HL-60 (cell line): ENCODE measurements around the gene RAB13.
"Not testable (repeated sequence)": the region's sequence is repeated elsewhere in the genome, so short reads cannot be mapped to it uniquely, and the experiment has no call there.

Source experiments
- DNase-seq, 2 experiments: peaks; one replicate each; pipeline ENCODE4 v3.0.0-alpha.2; 2010 to 2020; ENCODE audit warnings: low read depth in 1 of 2, low spot score in 1 of 2
- H3K27ac ChIP-seq: fragments of 250-450 bp; sonication (Bioruptor Pico); replicated peaks from 2 replicates; pipeline ENCODE4 v1.5.1; 2020; ENCODE audit warnings: mild to moderate bottlenecking, moderate library complexity
- H3K27me3 ChIP-seq: fragments of 250-450 bp; sonication (Bioruptor Pico); 2 replicates; pipeline ENCODE4 v1.5.1; 2021; ENCODE audit warnings: mild to moderate bottlenecking, moderate library complexity; ENCODE audit not compliant: insufficient read depth, poor library complexity, severe bottlenecking
- H3K4me3 ChIP-seq: replicated peaks from 2 replicates; pipeline ENCODE4 v1.5.1; 2011; ENCODE audit warnings: mild to moderate bottlenecking, control low read depth, low read length; ENCODE audit not compliant: insufficient read depth
- CTCF ChIP-seq: IDR thresholded peaks from one replicate; pipeline ENCODE4 v1.5.1; 2011; ENCODE audit warnings: low read length, control low read depth, inconsistent platforms; ENCODE audit not compliant: insufficient read depth
- GABPA ChIP-seq: IDR thresholded peaks from 2 replicates; pipeline ENCODE4 v1.6.1; 2012; ENCODE audit warnings: low read depth
- POLR2AphosphoS5 ChIP-seq: IDR thresholded peaks from 2 replicates; pipeline ENCODE4 v1.6.1; 2012; ENCODE audit warnings: low read depth
- REST ChIP-seq: IDR thresholded peaks from 2 replicates; pipeline ENCODE4 v1.6.1; 2012; ENCODE audit warnings: low read depth; ENCODE audit not compliant: insufficient replicate concordance
- SPI1 ChIP-seq: IDR thresholded peaks from 2 replicates; pipeline ENCODE4 v1.6.1; 2012; ENCODE audit warnings: low read depth, mild to moderate bottlenecking, borderline replicate concordance

The RAB13 gene

GRCh38 chr1:154014154-154014907 lies 28.2 kb upstream of the RAB13 start:
- TF ChIP-seq POLR2AphosphoS5: no peak
- Histone ChIP-seq H3K27me3 (no peaks in the 10 kb centered on the region), H3K27ac (no peak overlapping the region), H3K4me3 (no peak overlapping the region)
- no peak for DNase-seq

- H3K27me3 ChIP-seq, H3K4me3 ChIP-seq, H3K27ac ChIP-seq, DNase-seq: not testable (repeated sequence)
Measured at GRCh38 chr1:154012543-154012942, 26.4 kb upstream of the RAB13 start.

GRCh38 chr1:154012129-154012528 lies 26.0 kb upstream of the RAB13 start:
- DNase-seq: no peak
- Histone ChIP-seq H3K27ac (no peak overlapping the region), H3K27me3 (no peaks in the 10 kb centered on the region), H3K4me3 (no peak overlapping the region)
- TF ChIP-seq POLR2AphosphoS5: no peak
- no peak for TF ChIP-seq GABPA
- no peak for TF ChIP-seq SPI1
- TF ChIP-seq REST: no peak

- H3K27ac ChIP-seq: no peak overlapping the region
- no peak for TF ChIP-seq CTCF
- no peak for TF ChIP-seq SPI1
- no peak for TF ChIP-seq POLR2AphosphoS5
- TF ChIP-seq GABPA: no peak
- no peak for TF ChIP-seq REST
- no peak overlapping the region for H3K4me3 ChIP-seq
- no peak for DNase-seq
- H3K27me3 ChIP-seq: no peaks in the 10 kb centered on the region
Measured at GRCh38 chr1:154006136-154006535, 20.0 kb upstream of the RAB13 start.

- TF ChIP-seq CTCF (no peak), SPI1 (no peak), REST (no peak), GABPA (no peak), POLR2AphosphoS5 (no peak)
- no peak for DNase-seq
- no peak overlapping the region for H3K27ac ChIP-seq
- no peaks in the 10 kb centered on the region for H3K27me3 ChIP-seq
- H3K4me3 ChIP-seq: no peak overlapping the region
Measured at GRCh38 chr1:154000420-154000819, 14.3 kb upstream of the RAB13 start.

GRCh38 chr1:153996882-153997281 lies 10.7 kb upstream of the RAB13 start:
- H3K27ac ChIP-seq, DNase-seq: not testable (repeated sequence)

More at GRCh38 chr1:153996882-153997281, 10.7 kb upstream of the RAB13 start:
- not testable (repeated sequence) for H3K27me3 ChIP-seq, H3K4me3 ChIP-seq
